Measurements from ENCODE around the gene CLBA1.

CLBA1 gene

GRCh38 chr14:104979758-104980610 is 5.6 kb upstream of the CLBA1 start:
- DNase-seq (ENCODE audit: low read depth in 3 of 3): no peak

DNA sequence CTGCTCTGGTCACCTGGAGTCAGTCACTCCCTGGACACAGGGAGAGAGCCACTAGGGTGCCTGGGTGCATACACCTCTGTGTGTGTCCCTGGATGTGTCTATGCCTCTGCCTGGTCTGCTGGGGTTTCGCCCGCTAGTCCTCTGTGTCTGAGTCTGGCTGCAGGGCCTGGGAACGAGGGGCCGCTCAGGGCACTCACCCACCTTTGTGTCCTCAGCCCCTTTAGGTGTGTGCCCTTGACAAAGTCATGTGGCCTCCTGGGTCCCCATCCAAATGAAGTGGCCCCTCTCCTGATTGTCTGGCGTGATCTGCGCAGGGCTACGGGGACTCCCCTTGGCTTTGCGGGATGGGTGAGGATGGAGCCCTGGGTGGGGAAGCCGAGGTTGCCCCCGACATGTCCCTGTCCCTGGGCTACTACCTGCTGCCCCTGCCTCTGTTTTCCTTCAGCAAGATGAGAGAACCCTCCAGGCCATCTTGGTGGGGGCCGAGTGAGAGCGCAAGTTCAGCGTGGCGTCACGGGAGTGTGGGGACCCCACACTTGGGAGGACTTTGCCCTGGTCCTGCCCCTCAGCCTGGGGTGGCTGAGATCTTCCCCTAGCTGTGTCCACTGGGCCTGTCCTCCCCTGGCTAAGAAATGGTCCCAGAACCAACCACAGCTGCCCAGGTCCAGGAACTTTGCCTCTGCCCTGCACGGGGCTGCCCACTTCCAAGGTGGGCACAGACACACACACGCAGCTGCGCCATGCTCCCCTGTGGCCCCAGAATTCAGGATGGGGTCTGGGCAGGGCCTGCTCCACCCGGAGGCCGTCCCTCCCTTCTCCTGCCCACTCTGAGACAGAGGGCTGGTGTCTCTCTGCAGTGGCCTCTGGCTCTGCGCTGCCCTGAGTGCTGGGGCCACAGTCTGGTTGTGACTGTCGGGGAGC is 4.7 kb upstream of the CLBA1 start:
- no peak for DNase-seq (ENCODE audit: low read depth in 3 of 3)

DNA sequence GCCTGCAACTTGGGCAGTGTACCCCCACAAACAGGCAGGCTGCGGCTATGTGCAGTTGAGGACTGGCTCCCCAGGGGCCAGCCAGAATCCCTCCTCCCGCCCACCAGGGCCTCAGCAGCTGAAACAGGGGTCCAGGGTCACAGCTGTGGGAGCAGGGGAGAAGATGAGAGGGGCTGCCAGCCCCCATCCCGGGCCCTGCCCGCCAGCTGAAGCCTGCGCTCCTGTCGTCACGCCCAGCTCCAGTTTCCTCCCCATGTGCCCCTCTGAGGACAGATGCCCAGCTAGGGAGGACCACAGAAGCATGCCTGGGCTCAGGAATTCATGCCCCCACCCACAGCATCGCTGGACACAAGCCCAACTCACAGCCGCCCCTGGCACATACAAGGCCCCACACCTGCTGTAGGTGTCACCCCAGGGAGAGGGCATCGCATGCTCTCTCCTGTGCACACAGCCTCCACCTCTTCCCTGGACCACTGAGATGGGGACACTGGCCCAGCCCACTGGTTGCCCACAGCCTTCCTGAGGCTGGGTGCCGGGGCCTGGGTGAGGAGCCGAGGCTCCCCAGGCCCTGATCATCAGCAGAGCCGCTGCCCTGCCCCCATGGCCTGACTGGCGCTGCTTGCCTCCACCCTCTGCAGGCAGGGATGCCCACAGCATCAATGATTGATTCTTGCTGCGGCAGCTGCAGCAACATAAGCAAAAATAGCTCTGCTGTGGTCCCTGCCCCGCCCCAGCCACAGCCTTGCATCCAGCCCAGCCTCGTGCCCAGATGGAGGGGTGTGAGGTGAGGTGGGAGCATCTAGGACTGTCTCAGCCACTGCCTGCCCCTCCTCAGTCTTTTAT is 3.7 kb upstream of the CLBA1 start:
- DNase-seq (ENCODE audit: low read depth in 3 of 3): no peak

DNA sequence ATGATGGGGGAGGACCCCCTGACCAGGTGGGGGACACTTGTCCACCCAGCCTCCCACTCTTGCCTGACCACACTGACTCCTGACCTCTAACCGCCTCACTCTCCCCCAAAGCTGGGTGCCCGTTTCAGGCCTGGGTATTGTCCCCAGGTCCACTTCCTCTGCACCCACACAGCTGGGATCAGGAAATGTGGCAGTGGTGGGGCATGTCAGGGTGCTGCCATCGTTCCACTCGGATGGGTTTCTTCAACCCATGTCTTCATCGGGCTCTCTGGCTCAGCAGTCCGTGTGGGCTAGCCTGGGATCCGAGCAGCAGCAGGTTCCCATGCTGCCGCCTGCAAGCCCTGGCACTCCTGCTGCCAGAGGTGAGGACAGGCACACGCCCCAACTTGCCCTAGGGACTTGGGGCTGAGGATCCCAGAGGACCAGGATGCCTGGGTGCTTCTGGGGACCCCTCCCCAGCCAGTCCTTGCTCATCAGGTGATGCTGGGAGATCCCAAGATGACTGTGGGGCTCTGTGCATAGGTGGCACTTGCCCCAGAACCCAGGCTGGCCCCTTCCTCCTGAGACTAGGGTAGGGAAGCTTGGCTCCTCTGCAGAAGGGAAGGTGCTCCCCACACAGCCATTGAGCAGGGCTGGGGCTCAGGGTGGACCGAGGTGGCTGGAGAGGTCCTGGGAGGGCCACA is 2.9 kb upstream of the CLBA1 start:
- no peak for DNase-seq (ENCODE audit: low read depth in 3 of 3)

- DNase-seq (ENCODE audit: low read depth in 3 of 3): no peak
Observed at GRCh38 chr14:104983231-104983721, 2.3 kb upstream of the CLBA1 start.

DNA sequence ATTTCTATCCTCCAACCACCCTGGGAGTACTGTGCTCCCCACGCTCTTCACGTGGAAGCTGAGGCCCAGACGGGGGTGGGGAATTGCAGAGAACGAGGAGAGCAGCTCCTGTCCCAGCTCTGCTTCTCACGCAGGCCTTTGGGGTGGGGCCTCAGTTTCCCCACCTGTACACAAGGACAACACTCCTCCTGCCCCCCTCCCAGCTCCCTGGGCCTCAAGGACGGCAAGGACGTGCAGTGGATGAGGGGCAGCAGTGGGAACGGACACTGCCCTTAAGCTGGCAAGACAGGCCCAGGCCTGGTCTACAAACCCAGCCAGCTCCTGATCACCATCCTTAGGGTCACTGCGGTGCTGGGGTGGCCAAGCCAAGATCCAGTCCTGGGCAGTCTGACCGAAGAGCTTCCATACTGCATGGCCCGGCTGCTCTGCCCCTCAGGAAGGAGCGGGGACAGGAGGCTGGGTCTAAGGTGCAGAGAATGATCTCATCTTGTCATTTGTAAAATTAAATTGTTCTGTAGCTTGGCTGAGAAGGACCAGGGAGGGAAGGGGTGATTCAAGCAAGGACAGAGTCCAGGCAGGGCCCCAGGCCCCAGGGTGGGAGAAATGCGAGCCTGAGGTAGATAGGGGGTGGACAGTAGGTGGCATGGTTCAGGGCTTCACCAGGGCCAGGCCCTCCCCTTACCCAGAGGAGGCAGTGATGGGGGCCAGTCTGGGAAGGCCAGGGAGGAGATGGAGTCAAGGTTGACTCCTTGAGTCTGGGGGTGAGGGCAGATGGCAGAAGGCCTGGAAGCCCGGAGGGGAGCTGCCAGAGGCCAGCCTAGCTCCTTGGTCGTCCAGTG is 1.3 kb upstream of the CLBA1 start:
- no peak for DNase-seq (ENCODE audit: low read depth in 3 of 3)

DNA sequence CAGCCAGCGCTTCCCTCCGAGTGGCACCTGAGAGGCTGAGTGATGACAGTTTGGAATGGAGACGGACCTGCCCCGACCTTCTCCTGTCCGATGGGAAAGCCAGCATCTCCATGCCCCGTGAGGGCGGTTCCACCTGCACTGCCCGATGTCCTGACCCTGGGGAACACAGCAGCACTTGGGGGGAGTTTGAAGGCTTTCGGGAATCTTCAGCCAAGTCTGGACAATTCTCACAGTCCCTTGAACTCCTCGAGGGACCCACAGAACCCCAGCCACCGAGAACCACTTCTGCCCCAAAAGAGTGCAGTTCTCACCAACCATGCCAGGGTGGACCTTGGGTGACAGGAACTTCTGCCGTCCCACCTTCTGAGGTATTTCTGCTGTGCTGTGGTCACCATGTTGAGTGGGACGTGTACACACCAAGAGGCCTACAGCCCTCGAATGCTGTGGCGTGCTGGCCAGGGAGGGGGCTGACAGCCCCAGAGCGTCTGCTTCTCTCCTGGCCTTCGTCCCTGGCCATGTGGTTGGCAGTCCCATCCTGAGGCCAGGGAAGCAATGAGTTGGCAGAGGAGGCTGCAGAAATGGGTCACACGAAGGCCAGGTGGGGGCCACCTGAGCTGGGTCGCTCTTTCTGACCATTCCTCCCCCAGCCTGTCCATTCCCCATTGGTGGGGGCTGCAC is 1.0 kb downstream of the CLBA1 start:
- no peak for DNase-seq (ENCODE audit: low read depth in 3 of 3)

GRCh38 chr14:104989236-104989950 is 3.8 kb downstream of the CLBA1 start:
- DNase-seq (ENCODE audit: low read depth in 3 of 3): no peak

DNA sequence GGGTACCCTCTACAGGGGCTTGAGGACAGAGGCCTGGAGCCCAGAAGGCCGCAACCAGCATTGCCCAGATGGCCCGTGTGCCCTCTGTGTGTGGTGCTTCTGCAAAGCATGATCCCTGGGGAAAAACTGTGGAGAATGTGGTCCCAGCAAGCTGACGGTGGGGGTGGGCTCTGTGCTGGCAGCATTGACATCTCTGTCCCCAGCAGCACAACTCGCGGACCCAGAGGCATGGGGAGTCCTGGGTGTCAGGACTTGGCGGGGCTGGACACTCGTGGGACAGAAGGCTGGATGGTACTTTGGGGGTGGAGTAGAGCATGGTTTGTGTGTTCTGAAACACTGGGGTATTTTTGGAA is 4.3 kb downstream of the CLBA1 start:
- DNase-seq (ENCODE audit: low read depth in 3 of 3): no peak

GRCh38 chr14:104991896-104992230 is 6.3 kb downstream of the CLBA1 start:
- DNase-seq (ENCODE audit: low read depth in 3 of 3): no peak

DNA sequence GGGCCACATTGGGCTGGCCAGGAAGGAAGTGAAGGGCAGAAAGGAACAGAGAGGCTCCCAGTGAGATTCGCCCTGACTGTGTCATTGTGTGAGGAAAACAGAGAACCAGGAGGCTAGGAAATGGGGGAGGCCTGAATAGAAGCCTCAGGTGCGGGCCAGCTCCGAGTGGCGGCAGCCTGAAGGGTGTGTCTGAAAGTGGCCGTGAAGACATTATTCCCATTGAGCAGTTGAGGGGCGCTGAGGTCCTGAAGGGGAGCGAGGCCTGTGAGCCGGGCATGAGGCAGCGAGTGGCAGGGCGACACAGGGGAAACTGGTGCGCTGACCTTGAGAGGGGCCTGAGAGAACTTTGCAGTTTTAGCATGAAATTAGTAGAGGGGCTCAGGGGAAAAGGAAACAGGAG is 6.9 kb downstream of the CLBA1 start:
- no peak for DNase-seq (ENCODE audit: low read depth in 3 of 3)

GRCh38 chr14:104993306-104993705 is 7.7 kb downstream of the CLBA1 start:
- DNase-seq (ENCODE audit: low read depth in 3 of 3): no peak

- DNase-seq (ENCODE audit: low read depth in 3 of 3): no peak
Observed at GRCh38 chr14:104993808-104994591, 8.4 kb downstream of the CLBA1 start.

DNA sequence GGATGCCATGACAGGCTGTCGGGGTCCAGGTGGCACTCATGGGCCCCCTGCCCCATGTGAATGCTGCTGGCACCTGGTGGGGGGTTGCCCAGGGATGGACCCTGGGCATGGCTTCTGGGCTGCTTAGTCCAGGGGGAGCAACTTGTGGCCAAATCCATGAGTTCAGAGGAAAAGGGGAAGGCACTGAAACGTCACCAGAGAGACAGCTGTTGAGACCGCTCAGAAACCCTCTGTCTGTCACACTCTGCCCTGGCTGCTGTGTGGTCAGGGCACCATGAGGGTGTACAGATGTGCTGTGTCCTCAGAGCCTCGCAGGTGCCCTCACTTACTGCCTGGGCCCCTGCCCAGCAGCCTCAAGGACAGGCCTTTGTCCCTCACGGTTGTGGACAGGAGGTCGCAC is 9.4 kb downstream of the CLBA1 start:
- DNase-seq (ENCODE audit: low read depth in 3 of 3): no peak

GRCh38 chr14:104996032-104996431 is 10.4 kb downstream of the CLBA1 start:
- no peak for DNase-seq (ENCODE audit: low read depth in 3 of 3)

DNA sequence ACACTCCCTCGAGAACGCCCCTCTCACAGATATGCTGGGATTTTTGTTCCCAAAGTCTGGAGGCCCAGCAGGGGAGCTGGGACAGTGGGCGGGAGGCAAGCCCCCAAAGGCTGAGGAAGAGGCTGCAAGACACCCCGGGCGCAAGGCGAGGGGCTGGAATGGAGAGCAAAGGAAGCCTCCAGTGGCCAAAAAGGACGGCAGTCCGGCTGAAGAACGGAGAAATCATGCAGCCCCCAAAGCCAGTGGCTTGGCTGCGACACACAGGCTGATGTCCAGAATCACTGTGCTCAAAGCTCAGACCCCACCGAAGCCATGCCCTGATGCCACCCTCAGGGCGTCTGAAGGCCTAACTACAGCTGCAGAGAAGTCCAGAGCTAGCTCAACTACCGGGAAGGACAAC is 10.9 kb downstream of the CLBA1 start:
- DNase-seq (ENCODE audit: low read depth in 3 of 3): no peak

GRCh38 chr14:104998801-104999200 is 13.2 kb downstream of the CLBA1 start:
- DNase-seq (ENCODE audit: low read depth in 3 of 3): no peak

DNA sequence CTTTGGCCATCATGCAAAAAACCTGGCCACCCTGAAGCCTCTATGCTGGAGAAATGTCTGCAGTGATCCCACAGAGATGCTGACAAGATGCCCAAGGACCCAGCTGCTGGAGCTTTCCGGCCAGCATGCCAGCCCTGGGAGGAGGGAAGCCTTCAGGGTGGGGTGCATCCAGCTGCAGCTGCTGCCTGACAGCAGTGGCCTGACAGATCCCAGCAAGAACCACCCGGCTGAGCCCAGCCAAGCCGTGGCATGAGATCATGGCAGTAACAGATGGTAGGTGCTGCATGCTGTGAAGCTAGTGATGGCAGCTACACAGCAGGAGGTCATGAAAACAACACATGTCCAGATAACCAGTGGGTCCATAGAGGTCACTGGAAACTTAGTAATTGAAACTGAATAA is 13.8 kb downstream of the CLBA1 start:
- no peak for DNase-seq (ENCODE audit: low read depth in 3 of 3)
